ENCODE results near the gene MMP2. TPM values are rescaled to one million over a fixed set of nuclear protein-coding genes. Genes with fewer than 3 reads are reported as not detected.

The MMP2 gene
- total RNA-seq, 1 donor from 2014 or later: 211 TPM

DNA sequence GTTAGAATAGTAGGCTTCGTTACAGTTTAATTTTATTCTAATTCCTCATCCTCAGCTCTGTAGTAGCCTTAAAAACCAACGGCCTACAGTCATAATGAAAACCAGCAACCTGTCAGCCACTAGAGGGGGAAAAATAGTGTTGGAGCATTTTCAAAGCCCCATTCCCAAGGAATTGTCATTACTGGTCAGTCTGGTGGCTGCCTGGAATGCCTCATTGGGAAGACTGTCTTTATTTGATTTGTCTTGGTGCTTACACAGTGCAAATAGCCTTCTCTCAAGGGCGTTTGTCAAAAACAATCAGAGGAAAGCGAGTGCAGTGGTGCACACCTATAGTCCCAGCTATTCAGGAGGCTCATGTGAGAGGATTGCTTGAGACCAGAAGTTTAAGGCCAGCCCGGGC lies 34.6 kb downstream of the MMP2 start:
- DNase-seq (ENCODE audit: low read depth): no peak

DNA sequence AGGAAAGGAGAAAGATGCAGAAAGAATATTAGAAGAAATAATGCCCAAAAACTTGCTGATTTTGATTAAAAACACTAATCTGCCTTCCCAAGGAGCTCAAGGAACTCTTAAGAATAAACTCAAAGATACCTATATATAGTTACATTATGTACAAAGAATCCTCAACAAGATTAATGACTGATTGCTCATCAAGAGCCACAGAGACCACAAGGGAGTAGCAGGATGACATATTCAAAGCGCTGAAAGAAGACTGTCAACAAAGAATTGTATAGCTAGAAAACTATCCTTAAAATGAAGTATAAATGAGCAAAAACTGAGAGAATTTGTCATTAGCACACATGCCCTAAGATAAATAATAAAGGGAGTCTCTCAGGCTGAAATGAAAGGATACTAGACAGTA lies 36.1 kb downstream of the MMP2 start:
- DNase-seq (ENCODE audit: low read depth): no peak

DNA sequence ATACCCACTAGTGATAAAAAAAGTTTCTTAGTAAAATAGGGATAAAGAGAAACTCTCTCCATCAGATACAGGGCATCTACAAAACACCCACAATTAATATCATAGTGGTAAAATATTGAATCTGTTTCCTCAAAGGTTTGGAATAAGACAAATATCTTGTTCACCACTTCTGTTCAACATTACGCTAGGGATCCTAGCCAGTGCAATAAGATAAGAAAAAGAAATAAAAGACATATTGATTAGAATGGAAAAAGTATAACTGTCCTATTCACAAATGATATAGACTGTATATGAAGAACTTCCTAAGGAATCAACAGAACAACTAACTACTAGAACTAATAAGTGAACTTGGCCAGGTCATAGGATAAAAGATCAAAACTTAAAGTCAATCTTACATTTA lies 42.8 kb downstream of the MMP2 start:
- DNase-seq (ENCODE audit: low read depth): no peak

DNA sequence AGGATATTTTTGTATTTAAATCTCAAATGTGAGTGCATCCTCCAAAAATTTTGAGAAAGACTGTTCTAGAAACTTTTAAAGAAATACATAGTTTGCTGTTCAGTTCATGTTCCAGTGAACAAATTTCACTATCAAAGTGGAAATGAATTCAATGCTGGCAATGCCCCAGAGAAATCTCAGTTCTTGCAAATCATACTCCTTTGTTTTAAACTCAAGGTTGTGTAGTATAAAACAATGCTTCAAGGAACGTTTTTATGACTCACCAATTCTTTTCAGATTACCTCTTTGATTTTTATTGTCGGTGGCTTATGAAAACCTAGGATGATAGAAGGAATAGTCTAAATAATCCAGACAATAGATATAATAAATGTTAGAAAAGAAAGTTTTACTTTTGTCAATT lies 47.4 kb downstream of the MMP2 start:
- DNase-seq (ENCODE audit: low read depth): peak; percentile 30

DNA sequence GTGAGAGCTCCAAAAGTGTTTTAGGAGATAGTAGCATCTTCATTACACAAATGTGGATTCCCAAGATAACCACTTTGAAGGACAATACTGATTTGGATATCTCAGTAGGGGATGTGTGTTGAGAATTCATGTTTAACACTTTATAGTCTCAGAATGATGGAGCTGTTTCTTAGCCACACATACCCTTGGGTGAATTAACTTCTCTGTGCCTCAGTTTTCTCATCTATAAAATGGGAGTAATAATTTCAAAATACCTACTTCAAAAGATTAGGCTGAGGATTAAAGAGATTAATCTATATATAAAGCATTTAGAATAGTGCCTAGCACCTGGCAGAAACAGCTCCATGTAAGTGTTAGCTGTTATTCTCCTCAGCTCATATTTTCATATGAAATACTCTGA lies 48.9 kb downstream of the MMP2 start:
- no peak for DNase-seq (ENCODE audit: low read depth)

DNA sequence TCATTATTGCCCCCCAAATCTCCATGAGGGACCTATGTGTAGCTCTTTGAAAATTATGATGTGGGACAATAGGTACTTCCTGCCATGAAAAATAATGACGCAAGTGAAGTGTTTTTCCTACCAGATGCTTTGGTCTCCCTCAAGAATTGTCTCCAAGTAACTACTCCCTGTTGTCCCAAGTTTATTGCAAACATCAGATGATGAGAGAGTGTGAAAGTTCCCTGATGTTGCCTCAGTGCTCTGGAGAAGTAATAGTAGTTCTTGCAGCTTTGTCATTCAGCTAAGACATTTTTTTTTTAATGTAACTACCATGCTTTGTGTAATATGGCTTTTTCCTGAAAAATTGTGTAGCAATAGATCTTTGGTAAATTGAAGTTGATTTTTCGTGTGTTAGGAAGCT lies 50.0 kb downstream of the MMP2 start:
- DNase-seq (ENCODE audit: low read depth): no peak

DNA sequence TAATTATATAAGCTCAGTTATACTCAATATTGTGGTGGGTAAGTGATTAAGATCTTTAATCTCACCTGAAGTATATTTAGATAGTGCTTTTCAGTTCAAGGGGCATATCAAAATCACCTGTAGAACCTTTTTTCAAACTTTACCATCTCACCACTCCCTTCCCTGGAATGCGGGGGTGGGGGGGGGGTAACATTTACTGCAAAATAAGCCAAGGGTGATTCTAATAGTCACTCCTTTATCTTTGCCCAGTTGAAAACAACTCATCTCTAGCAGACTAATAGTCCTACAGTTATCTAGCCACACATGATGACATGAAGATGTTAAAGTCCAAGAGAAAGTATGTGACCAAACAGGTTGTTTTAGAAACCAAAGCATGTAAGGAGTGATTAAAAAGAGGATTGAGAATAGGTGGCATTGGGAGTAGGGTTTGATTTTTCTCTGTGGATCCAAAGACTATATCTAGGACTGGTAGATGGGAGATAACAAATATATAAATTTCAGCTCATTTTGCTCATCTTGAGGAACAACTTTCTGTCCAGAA lies 51.4 kb downstream of the MMP2 start:
- DNase-seq (ENCODE audit: low read depth): no peak

DNA sequence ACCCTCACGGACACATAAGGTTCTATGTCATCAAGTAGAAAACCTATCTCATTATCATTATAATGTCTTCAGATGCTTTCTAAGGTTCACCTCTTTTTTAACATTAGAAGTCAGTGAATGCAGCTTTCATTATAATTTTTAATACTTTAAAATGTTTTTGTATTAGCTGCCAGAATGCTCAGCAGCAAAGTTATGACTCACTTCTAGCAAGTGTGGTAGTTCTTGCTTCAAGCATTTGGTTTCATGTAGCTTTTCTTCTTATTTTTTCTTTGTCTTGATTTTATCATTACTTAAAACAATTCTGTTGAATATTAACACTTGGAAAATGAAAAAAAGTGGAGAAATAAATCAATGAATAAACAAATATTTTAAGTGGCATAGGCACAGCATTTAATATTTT lies 53.2 kb downstream of the MMP2 start:
- DNase-seq (ENCODE audit: low read depth): no peak

DNA sequence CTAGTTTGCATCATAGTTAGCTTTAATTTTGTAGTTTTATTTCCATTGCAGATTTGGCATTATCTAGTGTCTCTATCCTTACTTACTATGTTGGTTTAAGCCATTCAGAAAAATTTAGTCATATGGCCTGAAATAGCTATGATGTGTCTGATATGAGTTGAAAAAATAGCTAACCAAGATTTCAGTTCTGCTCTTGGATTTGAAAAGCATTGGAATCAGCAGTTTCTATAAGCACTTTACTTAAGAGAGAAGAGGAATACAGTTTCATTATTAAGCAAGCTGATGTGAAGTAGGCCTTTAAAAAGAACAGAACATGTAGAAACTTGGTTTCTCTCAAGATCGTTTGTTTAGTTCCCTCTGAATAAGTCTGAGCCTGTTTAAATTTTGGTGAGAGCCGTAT lies 55.8 kb downstream of the MMP2 start:
- DNase-seq (ENCODE audit: low read depth): no peak

DNA sequence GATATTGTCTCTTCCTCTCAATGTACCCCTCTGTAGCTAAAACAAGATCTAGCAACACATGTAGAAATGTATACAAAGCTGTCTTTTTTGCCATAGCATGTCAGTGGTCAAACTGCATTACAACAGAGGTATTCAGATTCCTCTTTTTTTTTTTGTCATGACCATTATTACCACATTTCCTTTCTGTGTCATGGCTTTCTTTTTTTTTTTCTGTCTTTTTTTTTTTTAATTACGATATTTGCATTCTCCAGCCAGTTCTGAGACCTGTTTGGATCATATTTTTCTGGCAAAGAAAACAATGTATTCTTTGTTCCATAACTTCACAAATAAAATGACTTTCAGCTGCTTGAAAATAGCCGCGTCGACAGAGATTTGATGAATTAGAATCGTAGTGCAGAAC lies 60.1 kb downstream of the MMP2 start:
- no peak for DNase-seq (ENCODE audit: low read depth)

DNA sequence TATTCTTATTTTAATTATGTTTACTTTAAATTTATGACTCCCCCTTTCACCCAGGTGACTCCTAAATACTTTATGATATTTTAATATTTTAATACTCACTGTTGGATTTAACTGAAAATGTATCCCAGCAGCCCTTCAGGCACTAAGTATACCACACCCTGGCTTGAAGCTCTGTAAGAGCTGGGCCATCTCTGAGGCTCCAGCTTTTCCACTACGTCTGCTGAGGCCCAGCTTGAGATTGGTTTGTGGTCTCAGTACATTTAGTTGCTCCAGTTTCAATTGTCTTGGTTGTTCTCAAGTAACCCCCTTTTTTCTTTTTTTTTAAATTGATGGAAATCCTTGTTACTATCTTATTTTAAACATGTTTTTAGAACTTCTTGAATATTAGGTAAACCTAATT lies 60.5 kb downstream of the MMP2 start:
- no peak for DNase-seq (ENCODE audit: low read depth)

DNA sequence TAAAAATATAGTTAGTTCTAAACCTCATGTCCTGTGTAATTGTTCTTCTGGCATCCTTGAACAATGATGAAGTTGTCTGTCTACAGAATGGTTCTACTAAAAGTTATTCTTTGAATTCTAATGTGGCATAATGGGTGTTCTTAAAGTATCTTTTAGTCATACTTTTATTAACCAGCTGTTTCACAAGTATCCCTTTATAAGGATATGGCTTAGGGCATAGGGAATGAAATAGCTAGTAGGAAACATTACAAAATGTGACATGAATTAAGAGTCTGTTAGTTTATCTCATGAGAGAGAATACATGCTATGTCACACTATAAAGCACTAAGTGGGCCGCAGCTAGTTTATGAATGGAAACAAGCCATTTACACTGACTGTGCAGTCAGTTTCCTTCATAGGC lies 61.2 kb downstream of the MMP2 start:
- DNase-seq (ENCODE audit: low read depth): no peak

DNA sequence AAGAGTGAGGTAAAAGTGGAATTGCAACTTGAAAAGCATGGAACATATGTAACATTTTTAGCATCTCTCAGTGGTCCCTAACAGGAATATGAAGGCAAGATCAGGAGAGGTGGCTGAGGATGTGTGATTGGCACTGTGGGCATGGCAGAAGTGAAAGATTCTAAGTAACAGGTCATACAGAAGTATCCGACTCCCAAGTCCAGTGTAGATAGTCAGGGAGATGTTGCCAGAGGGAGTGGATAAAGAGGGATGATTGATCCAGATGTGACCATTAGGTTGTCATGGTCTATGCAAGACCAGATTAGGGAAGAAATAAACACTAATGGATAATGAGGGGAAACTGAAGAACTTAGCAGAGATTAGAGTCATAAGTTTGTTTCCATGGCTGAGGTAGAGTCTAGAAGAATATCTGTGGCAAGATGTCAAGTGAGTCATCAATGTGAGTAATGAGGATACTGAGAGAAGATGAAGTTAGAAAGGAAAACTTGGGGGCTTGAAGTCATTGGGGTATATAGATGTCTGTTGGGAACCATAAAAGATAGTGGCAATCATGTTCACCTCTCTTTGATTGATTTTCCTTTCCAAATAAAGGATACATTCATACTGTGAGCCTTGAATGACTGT lies 63.6 kb downstream of the MMP2 start:
- peak; percentile 69 for DNase-seq (ENCODE audit: low read depth)

DNA sequence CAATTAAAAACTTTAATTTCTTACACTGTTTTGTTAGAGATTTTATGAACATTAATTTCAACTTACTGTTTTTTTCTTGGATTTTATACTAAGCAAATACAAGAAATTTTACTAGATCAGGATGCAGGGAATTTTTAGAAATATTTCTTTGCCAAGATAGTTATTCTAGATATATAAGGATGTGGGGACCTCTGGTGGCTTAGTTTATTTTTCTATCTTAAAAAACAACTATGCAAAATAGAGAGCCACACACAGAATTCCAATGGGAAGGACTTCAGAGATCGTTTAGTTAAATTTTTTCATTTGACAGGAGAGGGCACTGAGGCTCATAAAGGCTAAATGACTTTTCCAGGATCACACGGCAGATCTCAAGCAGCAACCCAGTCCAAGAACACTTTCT lies 64.5 kb downstream of the MMP2 start:
- peak; percentile 43 for DNase-seq (ENCODE audit: low read depth)

DNA sequence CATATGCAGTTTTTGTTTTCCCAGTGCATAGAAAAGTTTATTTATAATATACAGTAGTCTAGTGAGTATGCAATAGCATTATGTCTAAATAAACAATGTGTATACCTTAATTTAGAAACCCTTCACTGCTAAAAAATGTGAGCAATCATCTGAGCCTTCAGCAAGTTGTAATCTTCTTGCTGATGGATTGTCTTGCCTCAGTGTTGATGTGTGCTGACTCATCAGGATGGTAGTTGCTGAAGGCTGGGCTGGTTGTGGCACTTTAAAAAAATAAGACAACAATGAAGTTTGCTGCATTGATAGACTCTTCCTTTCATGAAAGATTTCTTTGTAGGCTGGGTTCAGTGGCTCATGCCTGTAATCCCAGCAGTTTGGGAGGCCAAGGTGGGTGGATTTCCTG lies 73.6 kb downstream of the MMP2 start:
- peak; percentile 76 for DNase-seq (ENCODE audit: low read depth)

DNA sequence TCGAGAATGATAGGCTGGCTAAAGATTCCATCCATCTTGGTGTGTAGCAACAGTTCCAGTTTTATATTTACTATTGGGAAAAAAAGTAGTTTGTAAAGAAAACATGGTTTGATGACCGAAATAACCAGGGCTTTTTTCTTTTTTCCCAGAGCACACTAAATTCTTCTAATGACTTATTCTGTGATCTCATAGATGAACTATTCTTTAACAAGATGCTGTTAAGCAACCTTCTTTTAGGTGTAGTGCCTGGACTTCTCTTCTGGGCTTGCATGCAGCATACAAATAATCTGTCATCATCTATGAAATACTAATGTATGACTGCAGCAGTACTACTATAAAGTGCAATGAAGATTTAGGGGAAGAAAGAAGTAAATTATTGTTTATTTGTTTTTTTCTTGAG lies 76.4 kb downstream of the MMP2 start:
- DNase-seq (ENCODE audit: low read depth): no peak

Other genes with a start within 250 kb of the MMP2 start
- gene IRX6, start 155.0 kb upstream of the MMP2 start, total RNA-seq: 0.10 TPM in 1 of 2 replicates, not detected in the other
- gene LPCAT2, start 29.9 kb downstream of the MMP2 start, total RNA-seq: 5.2 and 9.7 TPM in 2 replicates
- 0.17 and 0.30 TPM in 2 replicates for gene CAPNS2, start 87.5 kb downstream of the MMP2 start, total RNA-seq
- gene SLC6A2, start 176.8 kb downstream of the MMP2 start, total RNA-seq: not detected in 2 replicates

Data from renal cortical epithelial cell (primary cell).